Putamen (tissue), 1 donor: Measurements from ENCODE around the gene NSD2.

Source experiments
- DNase-seq: peaks from one replicate; pipeline ENCODE4 v3.0.0-alpha.2; 2016; ENCODE audit warnings: low spot score

Gene NSD2

GRCh38 chr4:1864076-1865008, 6.9 kb upstream of the NSD2 start:
- DNase-seq: no peak

- no peak for DNase-seq
These were observed 5.0 kb upstream of the NSD2 start for GRCh38 chr4:1866189-1866661.

- no peak for DNase-seq
These were observed 2.9 kb upstream of the NSD2 start for GRCh38 chr4:1868293-1868692.

- no peak for DNase-seq
These were observed 2.3 kb upstream of the NSD2 start for GRCh38 chr4:1868912-1869311.

GRCh38 chr4:1869530-1870327, 1.5 kb upstream of the NSD2 start:
- no peak for DNase-seq

GRCh38 chr4:1870328-1870577, 940 bp upstream of the NSD2 start:
- DNase-seq: no peak

- DNase-seq: no peak
These were observed 353 bp downstream of the NSD2 start for GRCh38 chr4:1871471-1872021.

GRCh38 chr4:1872870-1873269, 1.7 kb downstream of the NSD2 start:
- no peak for DNase-seq

- no peak for DNase-seq
These were observed 2.1 kb downstream of the NSD2 start for GRCh38 chr4:1873291-1873690.

- no peak for DNase-seq
These were observed 2.6 kb downstream of the NSD2 start for GRCh38 chr4:1873776-1874175.

GRCh38 chr4:1874201-1874600, 3.0 kb downstream of the NSD2 start:
- no peak for DNase-seq

- DNase-seq: no peak
These were observed 8.3 kb downstream of the NSD2 start for GRCh38 chr4:1879485-1879884.

GRCh38 chr4:1880332-1880731, 9.1 kb downstream of the NSD2 start:
- no peak for DNase-seq

GRCh38 chr4:1882850-1883271, 11.7 kb downstream of the NSD2 start:
- DNase-seq: no peak

GRCh38 chr4:1883583-1883982, 12.4 kb downstream of the NSD2 start:
- no peak for DNase-seq

- DNase-seq: no peak
These were observed 14.2 kb downstream of the NSD2 start for GRCh38 chr4:1885414-1885813.

- DNase-seq: no peak
These were observed 15.9 kb downstream of the NSD2 start for GRCh38 chr4:1887052-1887451.

- DNase-seq: no peak
These were observed 19.9 kb downstream of the NSD2 start for GRCh38 chr4:1890979-1891570.

- DNase-seq: no peak
These were observed 24.9 kb downstream of the NSD2 start for GRCh38 chr4:1895971-1896657.

GRCh38 chr4:1896658-1896991, 25.4 kb downstream of the NSD2 start:
- DNase-seq: no peak

- no peak for DNase-seq
These were observed 26.8 kb downstream of the NSD2 start for GRCh38 chr4:1898007-1898406.

- no peak for DNase-seq
These were observed 27.5 kb downstream of the NSD2 start for GRCh38 chr4:1898681-1899080.
